A549 (cell line): ENCODE results near the gene NUP62.

ENCODE experiments used
- CEBPB ChIP-seq, 2 experiments: fragments of >200 bp in 1 of 2; sonication (Bioruptor Twin) in 1 of 2; formaldehyde crosslinking in 1 of 2; IDR thresholded peaks; 2 replicates each; pipeline ENCODE4 v1.6.1; 2012 to 2016
- JUN ChIP-seq, 2 experiments: fragments of >200 bp; sonication (Bioruptor Twin); formaldehyde crosslinking; IDR thresholded peaks; 2 replicates in 1 of 2; 3 replicates in 1 of 2; pipeline ENCODE4 v1.6.1; 2016 to 2017

DNA sequence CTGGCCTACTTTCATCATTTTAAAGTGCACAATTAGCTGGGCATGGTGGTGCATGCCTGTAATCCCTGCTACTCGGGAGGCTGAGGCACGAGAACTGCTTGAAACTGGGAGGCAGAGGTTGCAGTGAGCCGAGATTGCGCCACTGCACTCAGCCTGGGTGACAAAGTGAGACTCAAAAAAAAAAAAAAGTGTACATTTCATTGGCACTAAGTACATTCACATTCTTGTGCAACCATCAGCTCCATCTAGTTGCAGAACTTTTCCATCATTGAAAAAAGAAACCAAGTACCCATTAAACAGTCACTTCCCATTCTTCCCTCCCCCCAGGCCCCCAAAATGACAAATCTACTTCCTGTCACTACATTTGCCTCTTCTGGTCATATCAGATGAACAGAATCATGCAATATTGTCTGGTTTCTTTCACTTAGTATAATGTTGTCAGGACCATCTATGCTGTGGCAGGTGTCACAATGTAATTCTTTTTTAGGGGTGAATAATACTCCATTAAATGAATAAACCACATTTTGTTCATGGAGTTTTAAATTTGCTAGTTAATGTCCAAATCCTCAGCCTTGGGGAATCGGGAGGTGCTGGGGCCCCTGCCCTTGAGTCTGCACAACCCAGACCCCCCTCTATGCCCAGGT is 39.1 kb upstream of the NUP62 start:
- no peak for TF ChIP-seq CEBPB (IDR thresholded peaks at IDR 0.05)
- TF ChIP-seq JUN (IDR thresholded peaks at IDR 0.05), result no peak
